Uterus (tissue), 4 donors: ENCODE results near the gene ZNF282. TPM values are rescaled to one million over a fixed set of nuclear protein-coding genes. Genes with fewer than 3 reads are reported as not detected.

Experiments
- DNase-seq, 2 donors: peaks; one replicate each; pipeline ENCODE4 v3.0.0-alpha.2; 2019 to 2020
- H3K27ac ChIP-seq, 2 donors: fragments of 200-600 bp; sonication (generic); 1 replicate in 1 of 2; 2 replicates in 1 of 2; pipeline ENCODE4 v1.5.1; 2016 to 2018
- H3K27me3 ChIP-seq, 2 donors: fragments of 200-600 bp; sonication (generic); one replicate each; pipeline ENCODE4 v1.5.1; 2018 to 2019; ENCODE audit warnings: control low read depth in 1 of 2
- H3K36me3 ChIP-seq, 2 donors: fragments of 200-600 bp; sonication (generic); one replicate each; pipeline ENCODE4 v1.5.1; 2019; ENCODE audit warnings: control low read depth in 1 of 2
- H3K4me1 ChIP-seq, 2 donors: fragments of 200-600 bp; sonication (generic); one replicate each; pipeline ENCODE4 v1.5.1; 2018 to 2019; ENCODE audit warnings: control low read depth in 1 of 2
- H3K4me3 ChIP-seq, 2 donors: fragments of 200-600 bp; sonication (generic); 1 replicate in 1 of 2; 2 replicates in 1 of 2; pipeline ENCODE4 v1.5.1; 2018 to 2019; ENCODE audit warnings: mild to moderate bottlenecking in 1 of 2
- H3K9me3 ChIP-seq, 2 donors: fragments of 200-600 bp; sonication (generic); one replicate each; pipeline ENCODE4 v1.5.1; 2019; ENCODE audit warnings: control low read depth in 1 of 2
- CTCF ChIP-seq, 4 experiments: fragments of 200-600 bp in 2 of 4; fragments of 450-650 bp in 2 of 4; sonication (generic) in 2 of 4; IDR thresholded peaks; one replicate each; pipeline ENCODE4 v1.5.1; 2016 to 2019; ENCODE audit warnings: antibody characterized with exemption in 4 of 4, mild to moderate bottlenecking in 2 of 4, moderate library complexity in 1 of 4
- POLR2A ChIP-seq, 2 donors: fragments of 450-650 bp; IDR thresholded peaks; one replicate each; pipeline ENCODE4 v1.6.1; 2016; ENCODE audit warnings: antibody characterized with exemption in 2 of 2, mild to moderate bottlenecking in 1 of 2, moderate library complexity in 1 of 2
- intact Hi-C: fragments of 100-400 bp; cut with DNase I; formaldehyde crosslinking; loops from one replicate; pipeline ENCODE4 v1.15.1; 2023; ENCODE audit warnings: low total_unique reads
- total RNA-seq, 4 donors: library from RNA; depleted of rRNA in 3 of 4; stranded (reverse); fragments of >200 nt in 3 of 4; gene quantifications; one replicate each; pipeline versions ENCODE4 v1.1.0 to v1.2.4, GENCODE V29; 2014 to 2023
- donor health status: DM: yes; HTN: yes; CAD: no.

Gene ZNF282
- total RNA-seq, result 10 to 100 TPM in 3 of 4 donors, 1 to 10 TPM in 1; 3.2 to 36.4 (median 24.1) TPM

GRCh38 chr7:149195180-149196150 lies at the start of gene ZNF282:
Gene ZNF282, plus strand, starts transcription at chr7:149195546. Its CDS starts 44 bp downstream, at chr7:149195590.
- Histone ChIP-seq H3K9me3 (no peaks in the 10 kb centered on the region), H3K27me3 (no peaks in the 10 kb centered on the region), H3K36me3 (no peaks in the 10 kb centered on the region), H3K4me3 (peak within 1 kb of the TSS; percentile 82 to 86), H3K4me1 (peaks cover 0 to 11% of the 10 kb centered on the region in 2 donors), H3K27ac (peak within 1 kb of the TSS; percentile 91 to 93)
- TF ChIP-seq POLR2A (IDR thresholded peaks at IDR 0.05) (peak in 1 of 2 donors; percentile 54), CTCF (IDR thresholded peaks at IDR 0.05) (peak; percentile 46 to 83 (median 54))
- peak; percentile 83 to 84 for DNase-seq
- intact Hi-C loops, result no loop called here

- Histone ChIP-seq H3K9me3 (no peaks in the 10 kb centered on the region), H3K27me3 (no peaks in the 10 kb centered on the region), H3K27ac (peak within 1 kb of the TSS; percentile 77 to 86), H3K4me3 (peak within 1 kb of the TSS; percentile 48 to 78), H3K36me3 (no peaks in the 10 kb centered on the region), H3K4me1 (no peaks in the 10 kb centered on the region)
- peak; percentile 46 to 72 for DNase-seq
- intact Hi-C loops, result no loop called here
- TF ChIP-seq CTCF (IDR thresholded peaks at IDR 0.05), result peak; percentile 43 to 95 (median 72)
- peak in 1 of 2 donors; percentile 58 for TF ChIP-seq POLR2A (IDR thresholded peaks at IDR 0.05)
Measured at GRCh38 chr7:149147072-149147751, 48.1 kb upstream of the ZNF282 start, which contains the start of gene ZNF398. Gene ZNF398, plus strand, starts transcription at chr7:149147453. Its CDS starts 290 bp downstream, at chr7:149147743.

GRCh38 chr7:149147752-149148653 lies 47.3 kb upstream of the ZNF282 start:
- H3K27ac ChIP-seq, result peak overlapping the region; percentile 77 to 86
- H3K4me3 ChIP-seq, result peak overlapping the region; percentile 48 to 78
- no peaks in the 10 kb centered on the region for H3K36me3 ChIP-seq
- H3K4me1 ChIP-seq, result no peaks in the 10 kb centered on the region
- no peaks in the 10 kb centered on the region for H3K27me3 ChIP-seq
- no peaks in the 10 kb centered on the region for H3K9me3 ChIP-seq
- intact Hi-C loops, result no loop called here
- peak in 1 of 2 donors; percentile 35 for DNase-seq
- TF ChIP-seq CTCF (IDR thresholded peaks at IDR 0.05), result no peak
- TF ChIP-seq POLR2A (IDR thresholded peaks at IDR 0.05), result no peak

GRCh38 chr7:149150981-149151380 lies 44.4 kb upstream of the ZNF282 start:
- Histone ChIP-seq H3K27me3 (no peaks in the 10 kb centered on the region), H3K36me3 (no peaks in the 10 kb centered on the region), H3K9me3 (no peaks in the 10 kb centered on the region), H3K27ac (no peak overlapping the region), H3K4me1 (no peaks in the 10 kb centered on the region), H3K4me3 (no peak overlapping the region)
- intact Hi-C loops, result no loop called here
- no peak for DNase-seq
- TF ChIP-seq CTCF (IDR thresholded peaks at IDR 0.05), result no peak
- TF ChIP-seq POLR2A (IDR thresholded peaks at IDR 0.05), result no peak
